ENCODE measurements around the gene PLIN4.

- no peak for TF ChIP-seq CTCF (IDR thresholded peaks at IDR 0.05 in 8 of 11, conservative IDR thresholded peaks at IDR 0.05 in 3 of 11)
- TF ChIP-seq POLR2A (IDR thresholded peaks at IDR 0.05): no peak
Measured at GRCh38 chr19:4550479-4551050, 32.3 kb upstream of the PLIN4 start.
